NCI-H146 treated with DMSO at 0.1 percent for 48 hours (cell line): ENCODE results near the gene SDK1.

Source experiments
- DNase-seq: peaks from one replicate; lab custom pipeline; 2025; ENCODE audit not compliant: unreplicated experiment; lab: John Stamatoyannopoulos, UW

The SDK1 gene

DNA sequence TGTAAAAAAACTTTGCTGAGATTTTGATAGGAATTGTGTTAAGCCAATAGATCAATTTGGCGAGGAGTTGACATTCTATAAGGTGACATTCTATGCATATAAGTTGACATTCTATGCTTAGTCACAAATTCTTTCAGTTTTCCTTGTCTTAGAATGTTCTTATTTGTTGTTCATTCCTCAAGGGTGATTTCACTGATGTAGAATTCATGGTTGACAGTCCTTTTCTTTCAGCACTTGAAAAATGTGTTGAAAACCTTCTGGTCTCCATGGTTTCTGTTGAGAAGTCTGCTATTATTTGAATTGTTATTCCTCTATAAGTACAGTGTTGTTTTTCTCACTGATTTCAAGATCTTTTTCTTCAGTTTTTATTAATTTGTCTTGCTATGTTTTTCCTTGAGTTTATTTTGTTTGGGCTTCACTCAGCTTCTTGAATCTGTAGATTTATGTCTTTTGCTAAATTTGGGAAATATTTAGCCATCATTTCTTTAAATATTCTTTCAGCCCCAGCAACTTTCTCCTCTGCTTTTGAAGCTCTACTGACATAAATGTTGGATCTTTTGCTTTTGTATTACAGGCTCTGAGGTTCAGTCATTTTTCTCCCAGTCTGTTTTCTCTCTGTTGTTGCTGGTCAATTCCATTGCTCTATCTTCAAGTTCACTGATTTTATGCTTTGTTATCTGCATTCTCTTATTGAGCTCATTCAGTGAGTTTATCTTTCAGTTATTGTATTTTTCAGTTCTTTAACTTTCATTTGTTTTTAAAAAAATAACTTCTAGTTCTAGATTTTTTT, 154.9 kb downstream of the SDK1 start:
- no peak for DNase-seq

DNA sequence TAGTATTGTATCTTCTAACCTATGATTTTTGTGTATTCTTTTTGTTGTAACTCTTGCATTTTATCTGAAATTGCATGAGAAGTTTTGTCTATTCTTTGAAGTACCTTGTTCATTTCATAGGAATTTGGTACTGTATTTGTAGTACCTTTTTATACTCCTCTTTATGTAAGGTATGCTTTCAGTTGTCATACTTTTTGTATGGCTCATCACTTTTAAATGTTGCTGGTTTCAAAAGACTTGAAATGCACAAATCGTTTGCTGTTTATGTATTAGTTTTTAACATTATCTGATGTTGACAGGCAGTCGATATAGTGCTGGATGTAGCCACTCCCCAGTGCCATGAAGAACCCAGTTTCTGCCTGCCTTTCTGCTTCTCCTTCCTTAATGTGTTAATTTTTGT, 158.1 kb downstream of the SDK1 start:
- DNase-seq: no peak

DNA sequence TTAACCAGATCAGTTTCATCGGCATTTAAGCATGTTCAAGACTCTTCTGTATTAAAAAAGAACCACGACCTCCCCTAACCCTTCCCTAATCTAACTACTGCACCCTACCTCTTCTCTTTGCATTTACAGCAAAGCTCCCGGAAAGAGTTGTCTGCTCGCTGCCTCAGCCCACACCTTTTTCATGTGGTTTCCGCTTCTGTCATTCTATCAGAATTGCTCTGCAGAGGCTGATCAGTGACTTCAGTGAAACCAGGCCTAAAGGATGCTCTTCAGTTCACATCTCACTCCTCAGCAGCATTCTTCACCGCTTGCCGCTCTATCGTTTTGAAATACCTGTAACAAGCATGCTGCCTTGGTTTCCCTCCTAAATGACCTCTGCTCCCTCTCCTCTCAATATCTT, 160.9 kb downstream of the SDK1 start:
- DNase-seq: no peak

DNA sequence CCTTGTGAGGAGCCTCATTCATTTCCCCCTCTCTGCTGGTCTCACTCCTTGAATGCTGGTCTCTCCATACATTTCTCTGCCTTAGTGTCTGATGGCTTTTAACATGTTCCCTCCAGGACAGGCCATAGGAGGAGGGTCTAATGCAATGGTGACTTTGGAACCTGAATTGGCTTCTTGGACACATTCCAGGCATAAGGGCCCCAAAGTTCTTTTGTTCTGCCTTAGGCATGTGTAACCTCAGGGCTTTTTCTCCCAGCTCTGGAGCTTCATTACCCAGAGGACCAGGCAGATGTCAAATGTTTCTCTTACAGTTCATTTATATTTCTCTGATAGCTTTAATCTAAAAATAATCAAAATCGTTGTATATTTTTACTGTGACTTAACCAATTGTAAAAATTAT, 162.6 kb downstream of the SDK1 start:
- no peak for DNase-seq

DNA sequence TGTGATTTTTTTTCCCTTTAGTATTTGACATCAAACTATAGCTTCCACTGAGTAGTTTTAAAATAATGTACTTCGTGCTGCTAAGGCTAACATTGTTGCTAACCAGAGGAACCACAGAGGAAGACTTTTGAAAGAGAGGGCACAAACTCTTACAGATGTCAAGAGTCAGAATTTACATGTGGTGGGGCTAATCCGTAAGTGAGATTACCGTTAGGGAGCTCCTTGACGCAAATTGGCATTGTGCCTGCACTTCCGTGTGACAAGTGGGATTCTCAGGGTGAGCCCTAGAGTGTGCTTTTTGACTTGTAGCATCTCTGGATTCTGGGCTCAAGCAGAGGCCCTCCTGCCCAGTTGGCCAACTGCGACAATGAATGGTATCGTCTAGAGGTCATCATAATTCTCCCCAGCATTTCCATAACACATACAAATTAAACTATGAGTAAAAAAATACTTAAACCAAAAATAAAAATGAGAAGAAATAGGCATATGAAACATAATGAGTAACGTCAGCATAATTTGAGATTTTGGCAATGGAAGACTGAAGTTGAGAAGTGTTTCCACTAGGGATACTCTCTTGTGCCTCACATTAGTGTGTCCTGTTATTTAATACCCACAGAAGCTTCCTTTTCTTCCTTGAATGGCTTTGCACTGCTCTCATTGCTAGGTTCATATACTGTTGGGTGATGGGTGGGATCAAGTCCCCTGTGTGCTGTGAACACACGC, 164.0 kb downstream of the SDK1 start:
- no peak for DNase-seq

DNA sequence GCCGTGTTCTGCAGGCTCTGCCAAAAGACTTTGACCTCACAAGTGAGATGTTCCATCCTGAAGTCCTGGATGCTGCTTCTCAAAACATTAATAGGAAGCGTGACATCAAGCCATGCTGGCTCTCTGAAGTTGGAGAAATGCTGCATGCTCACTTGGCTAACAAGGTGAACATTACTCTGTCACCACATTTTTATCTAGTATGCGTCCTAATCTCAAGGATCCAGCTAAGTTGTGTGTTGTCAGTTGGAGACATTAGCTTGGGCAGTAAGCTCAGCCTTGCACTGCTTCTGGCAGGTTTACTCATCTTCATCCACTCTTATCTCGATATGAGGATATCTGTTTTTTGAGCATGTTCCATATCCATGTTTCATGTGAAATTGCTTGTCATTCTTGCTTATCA, 165.2 kb downstream of the SDK1 start:
- no peak for DNase-seq

DNA sequence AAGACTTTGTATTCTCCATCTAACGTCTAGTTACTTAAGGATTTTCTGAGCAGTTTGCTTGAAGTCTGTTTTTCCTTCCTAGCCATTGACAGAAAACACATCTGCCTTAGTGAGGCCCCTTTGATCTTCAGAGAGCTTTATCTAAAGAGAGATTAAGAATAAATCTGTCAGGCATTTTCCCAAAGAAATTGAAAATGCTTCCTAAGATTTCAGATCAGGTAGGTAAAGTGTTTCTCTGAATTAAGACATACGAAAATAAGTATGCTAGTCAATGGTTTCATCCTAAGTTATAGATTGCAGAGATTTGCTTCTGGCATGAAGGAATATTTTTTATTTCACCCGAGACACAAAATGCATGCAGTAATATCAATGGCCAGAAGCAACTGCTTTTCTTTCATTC, 168.6 kb downstream of the SDK1 start:
- DNase-seq: no peak

DNA sequence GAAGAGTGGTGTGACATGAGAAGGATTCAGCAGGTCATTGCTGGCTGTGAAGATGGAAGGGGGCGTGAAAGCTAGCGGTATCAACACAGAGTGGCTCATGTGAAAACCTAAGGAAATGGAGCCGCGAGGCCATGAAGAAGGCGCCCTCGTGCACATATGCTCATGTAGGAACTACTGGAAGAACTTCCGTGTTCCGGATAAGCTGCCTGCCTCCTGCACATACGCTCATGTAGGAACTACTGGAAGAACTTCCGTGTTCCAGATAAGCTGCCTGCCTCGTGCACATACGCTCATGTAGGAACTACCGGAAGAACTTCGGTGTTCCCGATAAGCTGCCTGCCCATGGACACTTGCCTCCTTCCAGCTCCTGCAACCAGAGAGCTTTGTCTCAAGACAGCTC, 179.1 kb downstream of the SDK1 start:
- no peak for DNase-seq

DNA sequence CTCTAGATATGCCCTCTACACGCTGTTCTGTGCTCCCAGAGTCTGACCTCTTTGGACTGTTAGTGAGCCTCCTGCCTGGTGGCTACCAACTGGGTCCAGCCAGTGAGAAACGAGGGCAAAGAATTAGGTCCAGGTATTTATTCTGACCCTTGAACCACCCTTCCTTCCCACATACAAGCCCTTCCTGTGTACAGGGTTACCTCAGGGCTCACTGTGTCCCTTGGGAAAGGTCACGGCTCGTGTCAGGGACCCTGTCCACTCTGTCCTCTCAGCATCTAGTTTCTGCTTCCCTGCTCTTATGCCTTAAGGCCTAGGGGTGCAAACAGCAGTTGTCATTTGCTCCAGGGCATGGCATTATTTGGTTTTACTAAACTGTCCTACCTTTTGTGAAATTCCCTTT, 180.4 kb downstream of the SDK1 start:
- DNase-seq: peak; percentile 22

DNA sequence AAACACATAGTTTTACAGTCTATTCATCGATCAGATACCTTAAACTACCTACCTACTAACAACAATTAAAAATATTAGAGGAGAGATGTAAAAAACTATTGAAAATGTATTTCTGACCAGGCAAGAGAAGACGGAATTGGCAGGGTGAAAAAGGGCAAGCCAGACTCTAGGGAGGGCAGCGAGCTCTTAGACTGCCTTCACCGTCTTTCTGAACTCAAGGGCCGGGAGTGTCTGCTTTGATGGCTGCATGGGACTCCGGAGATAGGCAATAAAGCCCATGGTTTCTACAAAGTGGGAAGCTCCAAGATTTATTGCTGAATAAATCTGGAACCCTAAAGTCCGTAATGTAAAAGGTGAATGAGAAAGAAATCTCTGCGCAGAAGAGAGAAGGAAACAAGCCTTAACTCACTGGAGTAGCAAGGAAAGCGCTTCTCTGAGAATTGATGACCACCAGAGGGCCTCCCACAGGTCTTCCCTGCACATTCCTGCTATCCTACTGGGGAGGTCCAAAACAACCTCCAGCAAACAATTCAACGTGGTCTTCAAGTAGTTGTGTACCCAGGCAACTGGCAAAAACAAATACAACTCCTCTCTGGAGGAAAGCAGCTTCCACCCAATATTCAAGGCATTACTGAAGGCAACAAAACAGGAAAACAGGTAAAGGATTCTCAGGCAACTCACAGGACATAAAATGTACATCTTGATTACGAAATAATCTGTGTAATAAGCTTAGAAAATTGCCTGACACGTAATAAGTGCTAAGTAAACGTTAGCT, 181.3 kb downstream of the SDK1 start:
- peak; percentile 36 for DNase-seq

DNA sequence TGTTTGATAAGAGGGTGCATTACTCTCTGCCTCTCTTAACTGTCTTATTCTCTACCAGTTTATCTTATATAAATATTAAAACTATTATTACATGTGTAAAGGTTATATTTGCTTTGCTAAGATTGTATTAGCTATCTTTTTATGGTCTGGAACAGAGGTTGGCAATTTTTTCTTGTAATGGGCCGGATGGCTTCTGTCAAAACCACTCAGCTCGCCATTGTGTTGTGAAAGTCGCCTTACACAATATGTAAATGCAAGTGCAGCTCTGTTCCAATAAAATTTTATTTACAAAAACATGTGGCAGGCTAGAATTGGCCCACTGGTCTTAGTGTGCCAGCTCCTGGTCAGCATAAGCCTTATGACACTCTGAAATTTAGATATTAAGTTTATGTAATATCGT, 185.8 kb downstream of the SDK1 start:
- no peak for DNase-seq

DNA sequence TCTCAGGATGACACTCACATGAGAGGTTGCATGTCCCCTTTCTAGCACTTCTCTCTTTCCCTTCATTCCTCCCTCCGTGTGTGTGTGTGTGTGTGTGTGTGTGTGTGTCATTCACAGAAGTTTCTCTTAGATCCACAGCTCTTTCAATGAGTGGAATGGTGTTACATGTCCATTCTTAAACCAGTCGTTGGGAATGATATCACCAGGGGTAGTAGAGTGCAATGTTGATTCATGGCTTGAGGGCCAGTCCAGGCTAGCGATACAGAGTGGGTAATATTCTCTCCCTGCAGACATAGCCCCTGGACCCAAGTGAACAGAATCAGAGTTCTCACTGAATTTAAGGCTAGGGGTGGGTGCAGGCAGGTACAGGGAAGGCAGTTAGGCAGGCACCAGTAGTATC, 187.8 kb downstream of the SDK1 start:
- no peak for DNase-seq

DNA sequence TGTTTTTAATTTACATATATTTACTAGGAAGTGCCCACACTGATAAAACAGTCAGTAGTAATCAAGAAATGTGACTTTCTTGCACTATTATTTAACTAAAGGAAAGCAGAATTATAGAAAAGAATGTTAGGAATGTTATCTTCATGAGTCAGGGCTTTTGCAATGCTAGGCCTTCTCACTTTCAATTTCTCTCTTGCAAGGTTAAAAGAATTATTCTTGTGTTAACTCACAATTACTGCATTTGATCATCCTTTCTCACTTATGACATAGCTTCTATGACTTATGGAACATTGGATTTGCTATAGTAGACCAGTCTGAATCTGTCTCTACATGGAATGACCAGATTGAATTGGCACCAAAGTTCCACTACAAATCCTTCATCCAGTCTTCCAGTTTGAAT, 192.4 kb downstream of the SDK1 start:
- DNase-seq: no peak

DNA sequence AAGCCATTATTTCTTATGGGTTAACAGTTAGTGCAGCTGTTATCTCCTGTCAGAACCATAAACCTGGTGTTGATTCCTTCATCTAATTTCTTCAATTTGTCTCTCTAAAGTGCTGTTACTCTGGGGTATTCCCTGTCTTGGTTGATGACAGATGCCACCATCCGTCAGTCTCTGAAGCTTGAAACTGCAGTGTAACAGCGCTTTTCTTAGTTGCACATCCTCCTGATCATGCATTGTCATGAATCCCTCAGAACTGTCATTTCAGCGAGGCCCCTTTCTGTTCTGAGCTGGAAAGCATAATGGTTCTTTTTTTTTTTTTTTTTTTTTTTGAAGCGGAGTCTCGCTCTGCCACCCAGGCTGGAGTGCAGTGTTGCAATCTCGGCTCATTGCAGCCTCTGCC, 193.9 kb downstream of the SDK1 start:
- DNase-seq: no peak

DNA sequence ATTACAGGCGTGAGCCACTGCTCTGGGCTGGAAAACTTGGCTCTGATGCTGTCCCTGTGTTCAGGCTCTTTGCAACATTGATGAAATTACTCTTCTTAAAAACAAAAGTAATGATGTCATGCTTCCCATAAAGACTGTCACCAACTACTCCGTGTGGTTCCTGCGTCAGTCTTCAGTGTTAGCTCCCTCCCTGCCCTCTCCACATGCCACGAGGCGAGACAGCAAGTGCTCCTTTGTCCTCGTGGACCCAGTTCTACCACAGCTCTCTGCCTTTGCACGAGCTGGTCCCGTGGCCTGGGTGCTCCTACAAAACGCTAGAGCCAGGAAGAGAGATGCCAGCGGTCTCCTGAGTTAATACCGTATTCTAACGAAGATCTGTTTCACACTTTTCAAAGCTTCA, 194.5 kb downstream of the SDK1 start:
- DNase-seq: no peak

DNA sequence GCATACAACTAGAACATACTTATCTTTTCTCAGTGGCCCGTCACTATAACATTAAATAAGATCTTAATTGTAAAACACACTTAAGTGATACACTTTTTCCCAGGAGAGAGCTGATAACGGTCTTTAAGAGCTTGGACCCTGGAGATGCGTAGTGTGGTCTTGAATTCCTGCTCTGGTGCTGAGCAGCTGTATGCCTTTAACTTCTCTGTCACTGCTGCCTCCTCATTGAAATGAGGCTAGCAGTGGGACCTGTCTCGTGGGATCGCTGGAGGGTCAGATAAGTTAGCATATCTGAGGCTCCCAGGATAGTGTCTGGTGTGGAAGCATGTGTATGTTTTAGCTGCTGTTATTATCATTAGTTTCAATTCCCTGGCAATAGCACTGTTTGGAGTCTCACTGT, 194.9 kb downstream of the SDK1 start:
- no peak for DNase-seq

DNA sequence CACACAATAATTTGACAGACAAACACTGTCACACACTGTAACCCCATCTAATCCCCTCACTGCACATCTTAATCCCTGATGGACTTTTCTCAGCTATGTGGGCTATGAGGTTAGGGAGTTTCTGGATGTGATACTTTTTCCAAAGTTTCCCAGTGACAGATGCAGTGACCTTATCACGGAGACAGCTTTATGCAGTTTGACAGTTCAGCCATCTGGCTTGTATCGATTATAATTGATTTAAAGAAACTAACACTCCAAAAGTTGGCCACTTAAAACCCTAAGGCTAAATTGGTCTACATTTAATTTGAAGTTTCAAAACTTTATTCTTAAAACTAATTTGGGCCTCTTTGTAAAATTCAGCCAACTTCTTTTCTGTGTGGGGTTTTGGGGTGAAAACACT, 196.7 kb downstream of the SDK1 start:
- no peak for DNase-seq

DNA sequence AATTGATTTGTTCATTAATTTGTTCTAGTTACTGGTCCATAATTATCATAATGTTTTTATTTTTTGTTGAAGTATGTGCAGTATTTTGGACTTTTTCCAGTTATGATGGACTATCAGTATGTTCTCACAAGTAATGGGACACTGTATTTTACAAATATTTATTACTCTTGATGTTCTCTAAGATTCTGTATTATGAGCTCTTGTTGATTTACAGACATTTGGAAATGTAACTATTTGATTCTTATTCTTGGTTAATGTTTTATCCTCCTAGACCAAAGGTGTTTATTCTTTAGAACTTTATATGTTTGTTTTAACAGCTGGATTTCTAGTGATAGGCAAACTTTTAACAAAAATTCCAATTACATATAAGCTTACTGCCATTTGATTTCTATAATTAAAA, 200.6 kb downstream of the SDK1 start:
- DNase-seq: no peak

DNA sequence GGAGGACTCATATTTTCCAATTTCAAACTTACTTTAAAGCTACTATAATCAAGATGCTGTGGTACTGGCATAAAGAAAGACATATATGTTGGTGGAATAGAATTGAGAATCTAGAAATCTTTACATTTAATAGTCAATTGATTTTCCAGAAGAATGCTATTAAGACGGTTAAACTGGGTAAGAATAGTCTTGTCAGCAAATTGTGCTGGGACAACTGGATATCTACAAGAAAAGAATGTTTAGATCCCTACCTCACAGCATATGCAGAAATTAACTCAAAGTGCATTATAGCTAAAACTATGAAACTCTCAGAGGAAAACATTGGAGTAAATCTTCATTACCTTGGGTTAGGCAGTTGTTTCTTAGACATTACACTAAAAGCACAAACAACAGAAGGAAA, 203.3 kb downstream of the SDK1 start:
- DNase-seq: no peak

DNA sequence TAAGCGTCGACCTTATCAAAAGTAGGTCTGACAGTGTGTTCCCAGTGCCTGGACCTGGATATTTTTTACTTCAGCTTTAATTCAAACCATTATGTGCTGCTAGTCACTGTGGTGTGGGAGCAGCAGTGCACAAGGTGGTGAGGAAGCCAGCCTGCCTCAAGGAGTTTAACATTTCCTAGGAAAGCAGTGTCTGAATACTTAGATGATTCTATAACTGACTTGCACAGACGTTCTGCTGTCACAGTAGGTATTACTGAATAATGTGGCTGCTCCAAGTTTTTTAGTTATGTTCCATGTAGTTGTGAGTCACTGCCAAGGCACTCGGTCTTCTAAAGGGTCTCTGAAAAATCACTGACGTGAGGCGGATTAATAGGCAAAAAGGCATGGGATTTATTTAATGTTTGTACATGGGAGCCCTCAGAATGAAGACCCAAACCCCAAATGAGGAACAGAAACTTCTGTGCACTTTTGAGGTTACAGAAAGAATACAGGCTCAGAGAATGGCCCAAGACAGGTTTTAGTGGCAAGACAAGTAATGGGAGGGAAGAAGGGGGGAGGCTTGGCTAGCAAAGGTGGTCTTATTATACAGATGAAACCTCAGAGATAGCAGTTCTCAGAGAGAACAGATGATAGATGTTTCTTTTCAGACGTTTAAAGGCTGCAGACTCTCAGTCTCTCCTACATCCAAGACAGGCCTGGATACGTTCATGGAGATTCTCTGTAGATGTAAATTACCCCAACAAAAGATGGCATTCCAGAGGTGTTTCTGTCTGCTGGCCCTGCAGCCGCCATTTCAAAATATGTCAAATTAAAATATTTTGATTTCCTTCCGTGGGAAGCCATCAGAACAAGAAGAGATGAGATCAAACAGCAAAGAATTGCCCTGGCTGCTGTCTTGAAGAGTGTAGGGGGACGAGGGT, 209.3 kb downstream of the SDK1 start:
- DNase-seq: no peak

DNA sequence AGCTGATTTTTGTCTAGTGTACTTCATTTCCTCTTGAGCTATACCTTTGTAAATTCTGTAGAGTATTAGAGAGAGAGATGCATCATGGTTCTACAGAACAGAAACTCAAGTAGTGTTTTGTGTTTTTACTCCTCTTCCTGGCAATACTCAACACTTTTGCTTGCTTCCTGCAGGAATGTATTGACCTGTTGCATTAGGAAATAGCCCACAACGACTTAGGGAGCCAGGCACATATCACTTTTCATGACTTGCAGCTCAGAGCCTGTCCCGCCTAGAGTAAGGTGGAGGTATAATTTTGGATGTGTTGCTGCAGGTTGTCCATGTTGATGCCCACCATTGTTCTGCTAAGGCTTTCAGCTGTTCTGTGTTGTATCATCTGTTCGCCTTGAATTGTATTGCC, 216.3 kb downstream of the SDK1 start:
- DNase-seq: no peak
